A673 (cell line): ENCODE data around the gene BEST1. TPM values are rescaled to one million over a fixed set of nuclear protein-coding genes. Genes with fewer than 3 reads are reported as not detected.

Experiments used
- BruUV-seq: library from RNA; stranded (reverse); fragments of 400-500 nt; replicated peaks from 2 replicates; lab custom pipeline; 2021; lab: Mats Ljungman, UMichigan
- CTCF ChIA-PET: fragments of 300-600 bp; sonication (Branson Sonifier 250); formaldehyde crosslinking; loops from one replicate; lab custom pipeline; 2022; ENCODE audit warnings: antibody characterized with exemption; lab: Charles Lee
- POLR2A ChIA-PET: fragments of 300-600 bp; sonication (Branson Sonifier 250); formaldehyde crosslinking; loops from one replicate; lab custom pipeline; 2022; ENCODE audit warnings: antibody characterized with exemption; ENCODE audit not compliant: low non-redundant PET; lab: Charles Lee
- DNase-seq: peaks from one replicate; pipeline ENCODE4 v3.0.0-alpha.2; 2015; ENCODE audit warnings: low spot score
- H3K27ac ChIP-seq: fragments of 200-600 bp; sonication (generic); 2 replicates; pipeline ENCODE4 v1.5.1; 2016; ENCODE audit warnings: mixed run types, low read depth, mild to moderate bottlenecking, mixed read lengths, antibody characterized with exemption, low read length; ENCODE audit not compliant: poor library complexity, severe bottlenecking
- H3K27me3 ChIP-seq: fragments of 200-600 bp; sonication (generic); replicated peaks from 2 replicates; pipeline ENCODE4 v1.6.1; 2017; ENCODE audit warnings: mixed run types, low read depth, mild to moderate bottlenecking, mixed read lengths, antibody characterized with exemption, low read length; ENCODE audit not compliant: insufficient read depth, poor library complexity
- H3K36me3 ChIP-seq: fragments of 200-600 bp; sonication (generic); 2 replicates; pipeline ENCODE4 v1.6.1; 2016; ENCODE audit warnings: mixed run types, mild to moderate bottlenecking, mixed read lengths, antibody characterized with exemption, low read length; ENCODE audit not compliant: insufficient read depth, poor library complexity, severe bottlenecking
- H3K4me1 ChIP-seq: fragments of 200-600 bp; sonication (generic); 2 replicates; pipeline ENCODE4 v1.6.1; 2017; ENCODE audit warnings: mixed run types, mild to moderate bottlenecking, mixed read lengths, antibody characterized with exemption, low read length; ENCODE audit not compliant: insufficient read depth, poor library complexity, severe bottlenecking
- H3K4me3 ChIP-seq: fragments of 200-600 bp; sonication (generic); 2 replicates; pipeline ENCODE4 v1.5.1; 2016; ENCODE audit warnings: low read depth, mixed run types, mild to moderate bottlenecking, mixed read lengths, low read length; ENCODE audit not compliant: poor library complexity, severe bottlenecking
- H3K9me3 ChIP-seq: fragments of 200-600 bp; sonication (generic); 2 replicates; pipeline ENCODE4 v1.6.1; 2016; ENCODE audit warnings: mixed run types, low read depth, mild to moderate bottlenecking, mixed read lengths, antibody characterized with exemption, low read length; ENCODE audit not compliant: poor library complexity, severe bottlenecking
- CTCF ChIP-seq: fragments of 300-800, 200-600 bp; sonication (generic); conservative IDR thresholded peaks from 2 replicates; pipeline ENCODE4 v1.5.1; 2017; ENCODE audit warnings: low read depth, mild to moderate bottlenecking, antibody characterized with exemption, low read length, moderate library complexity, mixed read lengths
- EZH2 ChIP-seq: fragments of 200-600 bp; sonication (generic); IDR thresholded peaks from 2 replicates; pipeline ENCODE4 v1.6.1; 2017; ENCODE audit warnings: borderline replicate concordance, low read depth, mild to moderate bottlenecking, mixed read lengths, antibody characterized with exemption, low read length; ENCODE audit not compliant: poor library complexity, severe bottlenecking
- intact Hi-C: fragments of 100-400 bp; cut with micrococcal nuclease; formaldehyde crosslinking; loops from one replicate; pipeline ENCODE4 v1.10.0; 2022; ENCODE audit not compliant: unreplicated experiment
- total RNA-seq: library from RNA; stranded (reverse); gene quantifications from 2 replicates; pipeline ENCODE4 v1.2.3, GENCODE V29; 2021

BEST1 gene
- total RNA-seq, 1 experiment from 2014 or later: 5.3 TPM

DNA sequence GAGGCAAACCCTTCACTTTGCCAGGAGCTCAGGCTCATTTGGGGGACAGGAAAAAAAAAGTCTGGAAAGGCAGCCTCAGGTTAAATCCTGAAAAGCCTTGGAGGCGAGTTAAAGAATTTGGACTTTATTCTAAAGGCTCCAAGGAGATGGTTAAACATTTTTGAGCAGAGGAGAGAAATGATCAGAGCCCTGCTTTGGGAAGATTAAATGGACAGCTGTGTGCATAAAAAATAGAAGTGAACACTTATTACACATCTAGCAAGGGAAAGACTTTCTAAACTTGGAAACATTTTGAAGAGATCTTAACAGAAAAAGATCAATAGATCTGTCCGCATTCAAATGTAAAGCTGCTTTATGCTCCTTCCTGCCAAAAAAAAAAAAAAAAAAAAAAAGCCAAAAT, 24.4 kb upstream of the BEST1 start:
- CTCF ChIA-PET: interaction anchor here (0.6 to 1.3 kb wide), 3 partner anchors 22 to 1932 kb away, joined by 3 to 5 read pairs (median 3); no protein-coding TSS in a partner anchor
- Histone ChIP-seq H3K9me3 (no peaks in the 10 kb centered on the region), H3K4me3 (no peak overlapping the region), H3K4me1 (peaks cover 36% of the 10 kb centered on the region), H3K36me3 (no peaks in the 10 kb centered on the region), H3K27me3 (no peaks in the 10 kb centered on the region), H3K27ac (no peak overlapping the region)
- no TSS peak for BruUV-seq
- POLR2A ChIA-PET: interaction anchor here (0.7 kb wide), 2 partner anchors 27 to 171 kb away, joined by 3 to 14 read pairs; no protein-coding TSS in a partner anchor
- intact Hi-C loops: no loop called here
- no peak for DNase-seq
- TF ChIP-seq CTCF (no peak), EZH2 (no peak)

GRCh38 chr11:61926235-61926634, 23.9 kb upstream of the BEST1 start:
- H3K9me3 ChIP-seq: no peaks in the 10 kb centered on the region
- POLR2A ChIA-PET: interaction anchor here (0.7 kb wide), 2 partner anchors 26 to 172 kb away, joined by 3 to 14 read pairs; no protein-coding TSS in a partner anchor
- CTCF ChIA-PET: interaction anchor here (1.3 kb wide), 1 partner anchor 27 kb away, joined by 3 read pairs; no protein-coding TSS in a partner anchor
- no TSS peak for BruUV-seq
- no peaks in the 10 kb centered on the region for H3K27me3 ChIP-seq
- intact Hi-C loops: no loop called here
- no peak overlapping the region for H3K27ac ChIP-seq
- H3K4me1 ChIP-seq: peaks cover 36% of the 10 kb centered on the region
- no peaks in the 10 kb centered on the region for H3K36me3 ChIP-seq
- TF ChIP-seq EZH2 (no peak), CTCF (no peak)
- DNase-seq: no peak
- H3K4me3 ChIP-seq: no peak overlapping the region

DNA sequence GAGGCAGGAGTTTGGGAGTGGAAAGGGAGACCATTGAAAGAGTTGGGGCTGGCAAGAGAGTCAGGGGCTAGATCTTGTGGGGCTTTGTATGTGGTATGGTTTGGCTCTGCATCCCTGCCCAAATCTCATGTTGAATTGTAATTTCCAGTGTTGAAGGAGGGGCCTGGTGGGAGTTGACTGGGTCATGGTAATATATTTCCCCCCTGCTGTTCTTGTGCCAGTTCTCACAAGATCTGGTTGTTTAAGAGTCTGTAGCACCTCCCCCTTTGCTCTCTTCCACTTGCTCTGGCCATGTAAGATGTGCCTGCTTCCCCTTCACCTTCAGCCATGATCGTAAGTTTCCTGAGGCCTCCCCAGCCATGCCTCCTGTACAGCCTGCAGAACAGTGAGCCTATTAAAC, 22.6 kb upstream of the BEST1 start:
- intact Hi-C loops: no loop called here
- BruUV-seq: no TSS peak
- TF ChIP-seq CTCF (no peak), EZH2 (no peak)
- Histone ChIP-seq H3K27me3 (no peaks in the 10 kb centered on the region), H3K4me1 (peaks cover 26% of the 10 kb centered on the region), H3K36me3 (no peaks in the 10 kb centered on the region), H3K9me3 (no peaks in the 10 kb centered on the region), H3K4me3 (no peak overlapping the region), H3K27ac (no peak overlapping the region)
- ChIA-PET POLR2A (no interaction called here), CTCF (no interaction called here)
- DNase-seq: peak; percentile 63
